Peyer's patch (tissue), 4 donors: Measurements from ENCODE around the gene SYT8.

Source experiments
- POLR2A ChIP-seq, 2 donors: fragments of 450-650 bp; IDR thresholded peaks; one replicate each; pipeline ENCODE4 v1.5.1; 2017; ENCODE audit warnings: antibody characterized with exemption in 2 of 2, mild to moderate bottlenecking in 2 of 2, moderate library complexity in 2 of 2
- TF ChIP-seq, protein P1 (sequence below), 6 experiments: fragments of 450-650 bp in 4 of 6; fragments of 200-600 bp in 2 of 6; sonication (generic) in 1 of 6; IDR thresholded peaks; one replicate each; pipeline ENCODE4 v1.5.1; 2017 to 2019; ENCODE audit warnings: antibody characterized with exemption in 6 of 6, mild to moderate bottlenecking in 3 of 6, moderate library complexity in 1 of 6

DNA sequence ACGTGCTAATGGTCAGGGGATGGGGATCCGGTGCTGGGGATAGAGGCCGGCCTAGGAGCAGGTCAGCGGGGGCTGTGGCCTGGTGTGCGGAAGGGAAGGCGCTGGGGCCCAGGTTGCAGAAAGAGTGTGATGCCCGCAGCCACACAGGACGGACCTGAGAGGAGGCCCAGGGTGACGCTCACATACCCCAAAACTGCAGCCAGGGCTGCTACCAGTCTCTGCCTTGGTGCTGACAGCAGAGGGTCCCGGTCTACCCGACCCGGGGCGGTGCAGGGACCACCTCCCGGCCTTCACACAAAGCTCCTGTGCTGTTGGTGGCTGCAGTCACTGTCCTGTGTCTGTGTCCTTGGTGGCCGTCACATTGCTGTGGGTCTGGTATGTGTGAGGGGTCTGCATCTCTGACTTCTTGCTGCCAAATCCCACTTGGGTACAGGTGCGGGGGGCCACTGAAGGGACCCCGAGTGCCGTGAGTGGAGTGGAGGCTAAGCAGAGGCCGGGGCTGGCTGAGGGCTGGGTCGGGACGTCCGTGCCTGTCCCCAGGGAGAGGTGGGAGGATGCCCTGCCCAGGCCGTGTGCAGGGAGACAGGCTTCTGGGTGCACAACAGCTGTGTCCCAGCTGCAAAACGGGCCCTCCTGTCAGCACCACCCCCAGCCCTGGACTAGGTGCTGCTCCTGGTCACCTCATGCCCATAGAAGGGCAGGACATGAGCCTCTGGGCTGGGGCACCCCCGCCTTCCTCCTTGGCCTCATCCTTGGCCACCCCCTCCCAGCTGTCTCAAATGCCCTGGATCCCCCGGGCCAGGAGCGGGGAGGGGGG, 19.6 kb downstream of the SYT8 start:
- TF ChIP-seq, protein P1, sequence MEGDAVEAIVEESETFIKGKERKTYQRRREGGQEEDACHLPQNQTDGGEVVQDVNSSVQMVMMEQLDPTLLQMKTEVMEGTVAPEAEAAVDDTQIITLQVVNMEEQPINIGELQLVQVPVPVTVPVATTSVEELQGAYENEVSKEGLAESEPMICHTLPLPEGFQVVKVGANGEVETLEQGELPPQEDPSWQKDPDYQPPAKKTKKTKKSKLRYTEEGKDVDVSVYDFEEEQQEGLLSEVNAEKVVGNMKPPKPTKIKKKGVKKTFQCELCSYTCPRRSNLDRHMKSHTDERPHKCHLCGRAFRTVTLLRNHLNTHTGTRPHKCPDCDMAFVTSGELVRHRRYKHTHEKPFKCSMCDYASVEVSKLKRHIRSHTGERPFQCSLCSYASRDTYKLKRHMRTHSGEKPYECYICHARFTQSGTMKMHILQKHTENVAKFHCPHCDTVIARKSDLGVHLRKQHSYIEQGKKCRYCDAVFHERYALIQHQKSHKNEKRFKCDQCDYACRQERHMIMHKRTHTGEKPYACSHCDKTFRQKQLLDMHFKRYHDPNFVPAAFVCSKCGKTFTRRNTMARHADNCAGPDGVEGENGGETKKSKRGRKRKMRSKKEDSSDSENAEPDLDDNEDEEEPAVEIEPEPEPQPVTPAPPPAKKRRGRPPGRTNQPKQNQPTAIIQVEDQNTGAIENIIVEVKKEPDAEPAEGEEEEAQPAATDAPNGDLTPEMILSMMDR (IDR thresholded peaks at IDR 0.05), result no peak
- no peak for TF ChIP-seq POLR2A (IDR thresholded peaks at IDR 0.05)
